Cerebellar cortex (tissue), 1 donor: ENCODE data around the gene ADAMTSL1.

Experiments used
- DNase-seq: peaks from one replicate; pipeline ENCODE4 v3.0.0-alpha.2; 2015; ENCODE audit warnings: low spot score

The ADAMTSL1 gene

DNA sequence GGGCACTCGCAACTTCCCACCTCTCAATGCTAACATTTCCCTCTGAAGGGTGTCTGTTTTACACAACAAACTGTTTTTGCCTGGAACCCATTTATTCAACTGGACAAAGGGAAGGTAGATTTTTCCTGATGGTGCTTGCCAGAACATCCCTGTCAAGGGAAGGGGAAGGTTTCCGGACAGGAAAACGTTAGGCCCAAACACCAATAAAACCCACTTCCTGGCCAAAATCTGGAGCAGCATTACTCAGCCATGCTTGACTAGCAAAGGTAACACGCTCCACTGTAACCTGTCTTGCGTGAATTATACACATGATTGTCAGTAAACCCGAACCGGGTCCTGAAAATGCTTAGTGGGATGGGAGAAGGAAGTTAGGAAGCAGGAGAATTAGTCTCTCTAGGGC is 468.8 kb downstream of the ADAMTSL1 start:
- no peak for DNase-seq

- DNase-seq = no peak
Measured at GRCh38 chr9:18947892-18948339, 474.0 kb downstream of the ADAMTSL1 start.

DNA sequence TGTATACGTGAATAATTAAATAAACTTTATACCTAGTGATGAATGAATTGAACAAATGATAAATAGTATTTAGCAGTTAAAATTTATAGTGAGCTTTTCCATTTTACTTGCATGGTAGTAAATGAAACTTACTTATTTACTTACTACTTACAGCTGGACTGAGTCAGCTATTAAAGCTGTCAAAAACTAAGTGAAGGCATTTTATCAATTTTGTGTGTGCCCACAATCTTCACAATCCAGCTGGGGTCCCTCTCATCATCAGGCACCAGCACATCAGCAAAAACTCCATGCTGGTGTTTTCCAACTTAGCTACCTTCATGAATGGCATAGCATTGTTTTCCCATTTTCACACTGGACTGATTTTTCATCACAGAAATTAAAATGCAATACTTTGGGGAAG is 478.0 kb downstream of the ADAMTSL1 start:
- DNase-seq = no peak

DNA sequence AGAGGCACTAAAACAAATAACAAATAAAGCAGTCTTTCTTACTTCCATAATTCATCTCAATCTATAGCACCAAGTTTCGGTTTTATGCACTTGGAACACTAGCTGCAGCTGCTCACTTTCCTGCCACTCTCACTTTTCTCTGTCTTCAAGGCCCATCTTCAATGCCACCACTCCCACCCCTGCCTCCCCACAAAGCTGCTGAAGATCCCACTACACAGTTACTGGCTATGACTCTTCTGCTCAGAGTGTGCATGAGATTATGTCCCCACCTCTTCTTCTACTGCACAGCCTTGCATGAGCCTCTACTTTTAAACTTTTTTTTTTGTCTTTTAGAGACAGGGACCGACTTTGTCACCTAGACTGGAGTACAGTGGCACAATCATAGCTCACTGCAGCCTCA is 481.7 kb downstream of the ADAMTSL1 start:
- no peak for DNase-seq
